ENCODE data around the gene CDC25C.
A peak's percentile ranks its signal among the peaks of the same experiment; 100 is the strongest.

Gene CDC25C

DNA sequence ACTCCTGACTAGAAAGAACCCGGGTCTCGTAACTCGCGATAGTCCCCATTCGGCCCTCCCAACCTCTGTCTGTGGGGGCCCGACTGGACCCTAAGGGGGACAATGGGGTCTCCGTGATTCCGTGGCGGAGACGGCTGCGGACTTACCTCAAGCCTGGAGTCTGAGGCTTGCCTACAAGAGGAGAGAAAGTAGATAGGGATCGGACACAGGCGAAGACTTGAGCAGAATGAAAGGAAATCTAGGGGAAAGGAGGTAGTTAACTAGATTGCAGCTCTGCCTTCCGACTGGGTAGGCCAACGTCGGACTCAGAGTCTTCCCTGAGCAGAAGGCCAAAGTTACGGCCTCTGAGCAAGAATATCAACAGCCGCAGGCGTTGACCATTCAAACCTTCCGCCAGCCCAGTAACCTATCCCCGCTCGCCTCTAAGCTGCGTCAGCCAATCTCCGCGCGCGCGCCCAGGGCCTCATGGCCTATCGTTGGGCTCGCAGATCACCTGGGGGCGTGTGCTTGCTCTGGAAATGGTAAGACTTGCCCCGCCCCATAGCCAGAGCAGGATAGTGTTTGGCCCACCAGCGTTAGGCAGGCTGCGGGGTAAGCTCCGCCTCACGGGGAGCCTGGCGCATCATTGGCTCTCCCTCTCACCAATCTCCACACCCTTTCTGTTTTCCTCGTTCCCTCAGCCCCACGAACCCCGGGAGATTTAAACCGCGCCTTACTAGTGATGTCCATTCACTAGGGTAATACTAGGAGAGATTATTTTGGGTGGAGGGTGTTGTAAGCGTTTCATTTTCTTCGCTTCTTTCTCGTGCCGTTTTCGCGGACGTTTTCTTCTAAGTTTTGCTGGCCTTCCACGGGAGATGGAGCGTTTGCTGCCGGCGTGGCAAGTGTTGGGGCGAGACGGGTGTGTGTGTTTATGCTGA, at the start of gene CDC25C:
CDC25C (minus strand) TSS at position 356 of the 920 bp plus-strand sequence. CDS start 624 bp downstream, outside the sequence.
- Mint-ChIP-seq H3K4me1 (peaks cover 42% of the 10 kb centered on the region), H3K36me3 (ENCODE audit: low read depth) (peaks cover 8% of the 10 kb centered on the region), H3K27ac (peak within 1 kb of the TSS; percentile 99), H3K27me3 (ENCODE audit: low read depth, poor library complexity) (peaks cover 9% of the 10 kb centered on the region), H3K9me3 (no peaks in the 10 kb centered on the region), H3K4me3 (peak within 1 kb of the TSS; percentile 91)
- TF ChIP-seq, protein P1, sequence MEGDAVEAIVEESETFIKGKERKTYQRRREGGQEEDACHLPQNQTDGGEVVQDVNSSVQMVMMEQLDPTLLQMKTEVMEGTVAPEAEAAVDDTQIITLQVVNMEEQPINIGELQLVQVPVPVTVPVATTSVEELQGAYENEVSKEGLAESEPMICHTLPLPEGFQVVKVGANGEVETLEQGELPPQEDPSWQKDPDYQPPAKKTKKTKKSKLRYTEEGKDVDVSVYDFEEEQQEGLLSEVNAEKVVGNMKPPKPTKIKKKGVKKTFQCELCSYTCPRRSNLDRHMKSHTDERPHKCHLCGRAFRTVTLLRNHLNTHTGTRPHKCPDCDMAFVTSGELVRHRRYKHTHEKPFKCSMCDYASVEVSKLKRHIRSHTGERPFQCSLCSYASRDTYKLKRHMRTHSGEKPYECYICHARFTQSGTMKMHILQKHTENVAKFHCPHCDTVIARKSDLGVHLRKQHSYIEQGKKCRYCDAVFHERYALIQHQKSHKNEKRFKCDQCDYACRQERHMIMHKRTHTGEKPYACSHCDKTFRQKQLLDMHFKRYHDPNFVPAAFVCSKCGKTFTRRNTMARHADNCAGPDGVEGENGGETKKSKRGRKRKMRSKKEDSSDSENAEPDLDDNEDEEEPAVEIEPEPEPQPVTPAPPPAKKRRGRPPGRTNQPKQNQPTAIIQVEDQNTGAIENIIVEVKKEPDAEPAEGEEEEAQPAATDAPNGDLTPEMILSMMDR (IDR thresholded peaks at IDR 0.05): no peak
- DNase-seq: peak; percentile 97

DNA sequence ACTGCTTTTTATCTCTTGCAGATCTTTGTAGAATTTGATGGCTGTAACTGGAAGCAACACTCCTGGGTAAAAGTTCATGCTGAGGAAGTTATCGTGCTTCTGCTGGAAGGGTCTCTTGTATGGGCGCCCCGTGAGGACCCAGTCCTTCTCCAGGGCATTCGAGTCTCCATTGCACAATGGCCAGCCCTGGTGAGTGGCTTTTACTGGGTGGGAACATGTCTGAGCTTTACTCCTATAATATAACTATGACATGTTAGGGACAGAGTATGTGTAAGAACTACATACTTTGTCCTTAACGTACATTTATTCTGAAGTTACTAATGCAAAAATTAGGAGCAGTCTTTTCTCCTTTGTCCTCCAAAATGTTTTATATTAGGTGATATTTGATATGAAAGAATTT, 41.0 kb upstream of the CDC25C start:
- Mint-ChIP-seq H3K27me3 (ENCODE audit: low read depth, poor library complexity) (no peaks in the 10 kb centered on the region), H3K4me1 (peaks cover 20% of the 10 kb centered on the region), H3K9me3 (no peaks in the 10 kb centered on the region), H3K36me3 (ENCODE audit: low read depth) (peaks cover 34% of the 10 kb centered on the region), H3K4me3 (no peak overlapping the region), H3K27ac (peak overlapping the region; percentile 53)
- DNase-seq: no peak
- TF ChIP-seq, protein P1 (IDR thresholded peaks at IDR 0.05): no peak

DNA sequence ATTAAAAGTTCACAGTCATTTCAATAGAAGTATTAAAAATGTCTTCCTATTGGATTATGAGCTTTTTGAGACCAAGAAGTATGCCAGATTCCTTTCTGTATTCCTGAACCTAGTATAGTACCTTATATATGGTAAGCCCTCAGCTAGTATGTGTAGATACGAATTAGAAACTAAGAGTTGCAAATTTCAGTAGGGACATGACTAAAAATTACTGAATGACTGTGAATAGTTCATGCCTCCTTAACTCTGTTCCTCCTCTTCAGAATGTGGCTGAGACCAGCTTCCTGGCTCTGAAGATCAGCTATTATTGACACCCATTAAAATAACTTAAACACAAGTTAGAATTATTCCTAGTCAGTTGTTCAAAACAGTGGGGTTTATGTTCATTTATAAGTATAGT, 40.6 kb upstream of the CDC25C start:
- TF ChIP-seq, protein P1 (IDR thresholded peaks at IDR 0.05): no peak
- H3K27me3 Mint-ChIP-seq (ENCODE audit: low read depth, poor library complexity): no peaks in the 10 kb centered on the region
- peaks cover 30% of the 10 kb centered on the region for H3K36me3 Mint-ChIP-seq (ENCODE audit: low read depth)
- H3K4me3 Mint-ChIP-seq: no peak overlapping the region
- H3K27ac Mint-ChIP-seq: peak overlapping the region; percentile 29
- H3K9me3 Mint-ChIP-seq: no peaks in the 10 kb centered on the region
- no peak for DNase-seq
- peaks cover 20% of the 10 kb centered on the region for H3K4me1 Mint-ChIP-seq

DNA sequence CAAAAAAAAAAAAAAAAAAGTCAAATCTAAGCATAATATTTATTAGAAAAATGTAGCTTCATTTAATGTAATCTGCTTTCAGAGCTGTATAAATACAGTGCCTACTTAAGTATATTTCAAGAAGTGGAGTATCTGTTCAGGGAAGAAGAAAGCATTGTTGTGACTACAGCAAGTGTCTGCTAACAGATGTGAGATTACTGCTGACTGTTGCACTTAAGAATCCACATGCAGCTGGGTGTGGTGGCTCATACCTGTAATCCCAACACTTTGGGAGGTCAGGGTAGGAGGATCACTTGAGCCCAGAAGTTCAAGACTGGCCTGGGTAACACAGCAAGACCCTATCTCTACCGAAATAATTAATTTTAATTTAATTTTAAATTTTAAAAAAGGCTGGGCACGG, 39.9 kb upstream of the CDC25C start:
- no peak for DNase-seq
- Mint-ChIP-seq H3K27ac (no peak overlapping the region), H3K27me3 (ENCODE audit: low read depth, poor library complexity) (no peaks in the 10 kb centered on the region), H3K4me3 (no peak overlapping the region), H3K36me3 (ENCODE audit: low read depth) (peaks cover 23% of the 10 kb centered on the region), H3K4me1 (peaks cover 27% of the 10 kb centered on the region), H3K9me3 (no peaks in the 10 kb centered on the region)
- TF ChIP-seq, protein P1 (IDR thresholded peaks at IDR 0.05): no peak

DNA sequence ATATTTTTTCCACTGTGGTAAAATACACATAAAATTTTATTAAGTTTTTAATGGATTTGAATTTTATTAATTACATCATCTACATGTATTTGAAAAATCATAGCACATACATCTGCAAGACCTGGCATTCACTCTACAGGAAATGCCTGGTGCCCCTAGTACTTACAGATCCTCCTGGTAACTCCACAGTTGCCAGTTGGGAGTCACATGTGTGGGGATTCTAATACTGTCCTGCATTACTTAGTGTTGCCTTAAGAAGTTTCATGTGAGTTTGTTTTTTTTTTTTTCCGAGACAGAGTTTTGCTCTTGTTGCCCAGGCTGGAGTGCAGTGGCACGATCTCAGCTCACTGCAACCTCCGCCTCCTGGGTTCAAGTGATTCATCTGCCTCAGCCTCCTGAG, 38.9 kb upstream of the CDC25C start:
- H3K36me3 Mint-ChIP-seq (ENCODE audit: low read depth): peaks cover 23% of the 10 kb centered on the region
- no peak for DNase-seq
- TF ChIP-seq, protein P1 (IDR thresholded peaks at IDR 0.05): no peak
- no peaks in the 10 kb centered on the region for H3K9me3 Mint-ChIP-seq
- H3K4me1 Mint-ChIP-seq: peaks cover 35% of the 10 kb centered on the region
- no peak overlapping the region for H3K27ac Mint-ChIP-seq
- H3K27me3 Mint-ChIP-seq (ENCODE audit: low read depth, poor library complexity): no peaks in the 10 kb centered on the region
- no peak overlapping the region for H3K4me3 Mint-ChIP-seq
